WTC11 (cell line): Measurements from ENCODE around the gene USP22. TPM values are rescaled to one million over a fixed set of nuclear protein-coding genes. Genes with fewer than 3 reads are reported as not detected.

Experiments used
- ATAC-seq: fragments of 200-7000 bp; cut with Tn5 transposase; 2 replicates; pipeline ENCODE4 v1.10.0; 2021; ENCODE audit warnings: mild to moderate bottlenecking, moderate library complexity
- CTCF ChIA-PET: fragments of 300-600 bp; sonication (Branson Sonifier 250); formaldehyde crosslinking; loops from one replicate; lab custom pipeline; 2021; ENCODE audit warnings: antibody characterized with exemption; lab: Charles Lee
- POLR2A ChIA-PET: fragments of 350-600 bp; sonication (Branson Sonifier 250); formaldehyde crosslinking; loops from one replicate; lab custom pipeline; 2021; ENCODE audit warnings: antibody characterized with exemption; lab: Charles Lee
- DNase-seq: peaks from one replicate; pipeline ENCODE4 v3.0.0; 2021; ENCODE audit warnings: low spot score
- H3K27ac Mint-ChIP-seq: 2 replicates; pipeline ENCODE4 v1.8.0; 2021; ENCODE audit warnings: mixed read lengths
- H3K27me3 Mint-ChIP-seq: 2 replicates; pipeline ENCODE4 v1.8.0; 2021; ENCODE audit warnings: low read depth, mild to moderate bottlenecking, moderate library complexity, mixed read lengths
- H3K36me3 Mint-ChIP-seq: 2 replicates; pipeline ENCODE4 v1.8.0; 2021; ENCODE audit warnings: mixed read lengths
- H3K4me1 Mint-ChIP-seq: 2 replicates; pipeline ENCODE4 v1.8.0; 2022; ENCODE audit warnings: mixed read lengths
- H3K4me3 Mint-ChIP-seq: 2 replicates; pipeline ENCODE4 v1.8.0; 2021; ENCODE audit warnings: mild to moderate bottlenecking, moderate library complexity, mixed read lengths
- H3K9me3 Mint-ChIP-seq: 2 replicates; pipeline ENCODE4 v1.8.0; 2021; ENCODE audit warnings: mixed read lengths
- EMX1 ChIP-seq: fragments of 250-450 bp; sonication (Bioruptor Pico); IDR thresholded peaks from 2 replicates; pipeline ENCODE4 v1.8.0; 2021; ENCODE audit warnings: mild to moderate bottlenecking
- GRHL2 ChIP-seq: fragments of 250-450 bp; sonication (Bioruptor Pico); IDR thresholded peaks from 2 replicates; pipeline ENCODE4 v1.8.0; 2022; ENCODE audit warnings: mild to moderate bottlenecking, moderate library complexity; ENCODE audit not compliant: insufficient replicate concordance, severe bottlenecking
- HMGA2 ChIP-seq: fragments of 250-450 bp; sonication (Bioruptor Pico); IDR thresholded peaks from 2 replicates; pipeline ENCODE4 v1.4.0; 2021; ENCODE audit warnings: mild to moderate bottlenecking, moderate library complexity
- HMGXB4 ChIP-seq: sonication (generic); formaldehyde crosslinking; IDR thresholded peaks from 2 replicates; pipeline ENCODE4 v1.8.1; 2023; ENCODE audit warnings: mild to moderate bottlenecking, moderate library complexity, missing genetic modification reagents
- KAT7 ChIP-seq: sonication (generic); formaldehyde crosslinking; IDR thresholded peaks from 2 replicates; pipeline ENCODE4 v1.8.1; 2023; ENCODE audit warnings: missing genetic modification reagents, mild to moderate bottlenecking, borderline replicate concordance
- MXD4 ChIP-seq: fragments of 250-450 bp; sonication (Bioruptor Pico); IDR thresholded peaks from 2 replicates; pipeline ENCODE4 v1.8.0; 2021; ENCODE audit warnings: mild to moderate bottlenecking, moderate library complexity, borderline replicate concordance
- MYBL2 ChIP-seq: sonication (generic); formaldehyde crosslinking; IDR thresholded peaks from 2 replicates; pipeline ENCODE4 v1.8.1; 2023; ENCODE audit warnings: mild to moderate bottlenecking, moderate library complexity, missing genetic modification reagents
- SMAD3 ChIP-seq: sonication (generic); formaldehyde crosslinking; IDR thresholded peaks from 2 replicates; pipeline ENCODE4 v1.8.0; 2022; ENCODE audit warnings: missing genetic modification reagents, mild to moderate bottlenecking, borderline replicate concordance
- SMAD4 ChIP-seq: sonication (generic); formaldehyde crosslinking; IDR thresholded peaks from 2 replicates; pipeline ENCODE4 v1.8.0; 2022; ENCODE audit warnings: mild to moderate bottlenecking, missing genetic modification reagents
- TEAD4 ChIP-seq: sonication (generic); formaldehyde crosslinking; IDR thresholded peaks from 2 replicates; pipeline ENCODE4 v1.8.0; 2022; ENCODE audit warnings: mild to moderate bottlenecking, missing genetic modification reagents
- ZNF263 ChIP-seq: sonication (generic); formaldehyde crosslinking; IDR thresholded peaks from 2 replicates; pipeline ENCODE4 v1.8.1; 2022; ENCODE audit warnings: low read depth, mild to moderate bottlenecking, moderate library complexity, missing genetic modification reagents
- ZNF317 ChIP-seq: sonication (generic); formaldehyde crosslinking; IDR thresholded peaks from 2 replicates; pipeline ENCODE4 v1.8.1; 2023; ENCODE audit warnings: low read depth, mild to moderate bottlenecking, moderate library complexity, missing genetic modification reagents, borderline replicate concordance
- total RNA-seq: library from RNA; stranded (reverse); gene quantifications from 3 replicates; pipeline ENCODE4 v1.2.3, GENCODE V29; 2021
- TF ChIP-seq, protein P1 (sequence below): fragments of 250-450 bp; sonication (Bioruptor Pico); IDR thresholded peaks from 2 replicates; pipeline ENCODE4 v1.9.0; 2021; ENCODE audit warnings: mild to moderate bottlenecking
- TF ChIP-seq, protein P2 (sequence below): sonication (generic); formaldehyde crosslinking; IDR thresholded peaks from 2 replicates; pipeline ENCODE4 v1.8.0; 2023; ENCODE audit warnings: mild to moderate bottlenecking, missing genetic modification reagents
- TF ChIP-seq, protein P3 (sequence below): sonication (generic); formaldehyde crosslinking; conservative IDR thresholded peaks from 2 replicates; pipeline ENCODE4 v1.8.1; 2023; ENCODE audit warnings: mild to moderate bottlenecking, low read depth, missing genetic modification reagents, moderate library complexity
- TF ChIP-seq, protein P4 (sequence below): sonication (generic); formaldehyde crosslinking; IDR thresholded peaks from 2 replicates; pipeline ENCODE4 v1.8.0; 2023; ENCODE audit warnings: missing genetic modification reagents, mild to moderate bottlenecking, borderline replicate concordance
- TF ChIP-seq, protein P5 (sequence below): sonication (generic); formaldehyde crosslinking; IDR thresholded peaks from 2 replicates; pipeline ENCODE4 v1.8.1; 2022; ENCODE audit warnings: low read depth, mild to moderate bottlenecking, moderate library complexity, missing genetic modification reagents, borderline replicate concordance

Gene USP22
- total RNA-seq, 1 experiment from 2014 or later = 289 TPM

- ChIA-PET POLR2A (no interaction called here), CTCF (no interaction called here)
- no peak overlapping the region for H3K4me3 Mint-ChIP-seq
- H3K27me3 Mint-ChIP-seq = no peaks in the 10 kb centered on the region
- ATAC-seq = no peak
- TF ChIP-seq, protein P1, sequence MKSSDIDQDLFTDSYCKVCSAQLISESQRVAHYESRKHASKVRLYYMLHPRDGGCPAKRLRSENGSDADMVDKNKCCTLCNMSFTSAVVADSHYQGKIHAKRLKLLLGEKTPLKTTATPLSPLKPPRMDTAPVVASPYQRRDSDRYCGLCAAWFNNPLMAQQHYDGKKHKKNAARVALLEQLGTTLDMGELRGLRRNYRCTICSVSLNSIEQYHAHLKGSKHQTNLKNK (CRISPR knock-in tag) = no peak
- no peak for TF ChIP-seq ZNF263
- TF ChIP-seq, protein P2, sequence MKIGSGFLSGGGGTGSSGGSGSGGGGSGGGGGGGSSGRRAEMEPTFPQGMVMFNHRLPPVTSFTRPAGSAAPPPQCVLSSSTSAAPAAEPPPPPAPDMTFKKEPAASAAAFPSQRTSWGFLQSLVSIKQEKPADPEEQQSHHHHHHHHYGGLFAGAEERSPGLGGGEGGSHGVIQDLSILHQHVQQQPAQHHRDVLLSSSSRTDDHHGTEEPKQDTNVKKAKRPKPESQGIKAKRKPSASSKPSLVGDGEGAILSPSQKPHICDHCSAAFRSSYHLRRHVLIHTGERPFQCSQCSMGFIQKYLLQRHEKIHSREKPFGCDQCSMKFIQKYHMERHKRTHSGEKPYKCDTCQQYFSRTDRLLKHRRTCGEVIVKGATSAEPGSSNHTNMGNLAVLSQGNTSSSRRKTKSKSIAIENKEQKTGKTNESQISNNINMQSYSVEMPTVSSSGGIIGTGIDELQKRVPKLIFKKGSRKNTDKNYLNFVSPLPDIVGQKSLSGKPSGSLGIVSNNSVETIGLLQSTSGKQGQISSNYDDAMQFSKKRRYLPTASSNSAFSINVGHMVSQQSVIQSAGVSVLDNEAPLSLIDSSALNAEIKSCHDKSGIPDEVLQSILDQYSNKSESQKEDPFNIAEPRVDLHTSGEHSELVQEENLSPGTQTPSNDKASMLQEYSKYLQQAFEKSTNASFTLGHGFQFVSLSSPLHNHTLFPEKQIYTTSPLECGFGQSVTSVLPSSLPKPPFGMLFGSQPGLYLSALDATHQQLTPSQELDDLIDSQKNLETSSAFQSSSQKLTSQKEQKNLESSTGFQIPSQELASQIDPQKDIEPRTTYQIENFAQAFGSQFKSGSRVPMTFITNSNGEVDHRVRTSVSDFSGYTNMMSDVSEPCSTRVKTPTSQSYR (CRISPR knock-in tag) = no peak
- no peak for TF ChIP-seq ZNF317 (CRISPR knock-in tag)
- no peak for TF ChIP-seq SMAD4 (CRISPR knock-in tag)
- TF ChIP-seq, protein P3, sequence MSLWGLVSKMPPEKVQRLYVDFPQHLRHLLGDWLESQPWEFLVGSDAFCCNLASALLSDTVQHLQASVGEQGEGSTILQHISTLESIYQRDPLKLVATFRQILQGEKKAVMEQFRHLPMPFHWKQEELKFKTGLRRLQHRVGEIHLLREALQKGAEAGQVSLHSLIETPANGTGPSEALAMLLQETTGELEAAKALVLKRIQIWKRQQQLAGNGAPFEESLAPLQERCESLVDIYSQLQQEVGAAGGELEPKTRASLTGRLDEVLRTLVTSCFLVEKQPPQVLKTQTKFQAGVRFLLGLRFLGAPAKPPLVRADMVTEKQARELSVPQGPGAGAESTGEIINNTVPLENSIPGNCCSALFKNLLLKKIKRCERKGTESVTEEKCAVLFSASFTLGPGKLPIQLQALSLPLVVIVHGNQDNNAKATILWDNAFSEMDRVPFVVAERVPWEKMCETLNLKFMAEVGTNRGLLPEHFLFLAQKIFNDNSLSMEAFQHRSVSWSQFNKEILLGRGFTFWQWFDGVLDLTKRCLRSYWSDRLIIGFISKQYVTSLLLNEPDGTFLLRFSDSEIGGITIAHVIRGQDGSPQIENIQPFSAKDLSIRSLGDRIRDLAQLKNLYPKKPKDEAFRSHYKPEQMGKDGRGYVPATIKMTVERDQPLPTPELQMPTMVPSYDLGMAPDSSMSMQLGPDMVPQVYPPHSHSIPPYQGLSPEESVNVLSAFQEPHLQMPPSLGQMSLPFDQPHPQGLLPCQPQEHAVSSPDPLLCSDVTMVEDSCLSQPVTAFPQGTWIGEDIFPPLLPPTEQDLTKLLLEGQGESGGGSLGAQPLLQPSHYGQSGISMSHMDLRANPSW (CRISPR knock-in tag) = no peak
- TF ChIP-seq KAT7 (CRISPR knock-in tag) = no peak
- no peak for TF ChIP-seq MYBL2 (CRISPR knock-in tag)
- peaks cover 31% of the 10 kb centered on the region for H3K4me1 Mint-ChIP-seq
- H3K36me3 Mint-ChIP-seq = no peaks in the 10 kb centered on the region; the same call in 1 of the 2 replicates
- DNase-seq = no peak
- H3K27ac Mint-ChIP-seq = no peak overlapping the region
- no peaks in the 10 kb centered on the region; the same call in 1 of the 2 replicates for H3K9me3 Mint-ChIP-seq
These were observed 73.7 kb downstream of the USP22 start for GRCh38 chr17:20968913-20969616.

- no peak for ATAC-seq
- Mint-ChIP-seq H3K27me3 (no peaks in the 10 kb centered on the region), H3K4me3 (no peak overlapping the region), H3K36me3 (peaks cover 3% of the 10 kb centered on the region; the same call in 1 of the 2 replicates), H3K4me1 (peaks cover 44% of the 10 kb centered on the region), H3K27ac (no peak overlapping the region), H3K9me3 (no peaks in the 10 kb centered on the region; the same call in 1 of the 2 replicates)
- POLR2A ChIA-PET = no interaction called here
- CTCF ChIA-PET = interaction anchor here (1.2 kb wide), 1 partner anchor 25 kb away, joined by 3 read pairs; no protein-coding TSS in a partner anchor
- DNase-seq = no peak
- no peak for TF ChIP-seq EMX1 (CRISPR knock-in tag)
- no peak for TF ChIP-seq TEAD4 (CRISPR knock-in tag)
- no peak for TF ChIP-seq SMAD3 (CRISPR knock-in tag)
- no peak for TF ChIP-seq HMGXB4 (CRISPR knock-in tag)
- TF ChIP-seq, protein P4, sequence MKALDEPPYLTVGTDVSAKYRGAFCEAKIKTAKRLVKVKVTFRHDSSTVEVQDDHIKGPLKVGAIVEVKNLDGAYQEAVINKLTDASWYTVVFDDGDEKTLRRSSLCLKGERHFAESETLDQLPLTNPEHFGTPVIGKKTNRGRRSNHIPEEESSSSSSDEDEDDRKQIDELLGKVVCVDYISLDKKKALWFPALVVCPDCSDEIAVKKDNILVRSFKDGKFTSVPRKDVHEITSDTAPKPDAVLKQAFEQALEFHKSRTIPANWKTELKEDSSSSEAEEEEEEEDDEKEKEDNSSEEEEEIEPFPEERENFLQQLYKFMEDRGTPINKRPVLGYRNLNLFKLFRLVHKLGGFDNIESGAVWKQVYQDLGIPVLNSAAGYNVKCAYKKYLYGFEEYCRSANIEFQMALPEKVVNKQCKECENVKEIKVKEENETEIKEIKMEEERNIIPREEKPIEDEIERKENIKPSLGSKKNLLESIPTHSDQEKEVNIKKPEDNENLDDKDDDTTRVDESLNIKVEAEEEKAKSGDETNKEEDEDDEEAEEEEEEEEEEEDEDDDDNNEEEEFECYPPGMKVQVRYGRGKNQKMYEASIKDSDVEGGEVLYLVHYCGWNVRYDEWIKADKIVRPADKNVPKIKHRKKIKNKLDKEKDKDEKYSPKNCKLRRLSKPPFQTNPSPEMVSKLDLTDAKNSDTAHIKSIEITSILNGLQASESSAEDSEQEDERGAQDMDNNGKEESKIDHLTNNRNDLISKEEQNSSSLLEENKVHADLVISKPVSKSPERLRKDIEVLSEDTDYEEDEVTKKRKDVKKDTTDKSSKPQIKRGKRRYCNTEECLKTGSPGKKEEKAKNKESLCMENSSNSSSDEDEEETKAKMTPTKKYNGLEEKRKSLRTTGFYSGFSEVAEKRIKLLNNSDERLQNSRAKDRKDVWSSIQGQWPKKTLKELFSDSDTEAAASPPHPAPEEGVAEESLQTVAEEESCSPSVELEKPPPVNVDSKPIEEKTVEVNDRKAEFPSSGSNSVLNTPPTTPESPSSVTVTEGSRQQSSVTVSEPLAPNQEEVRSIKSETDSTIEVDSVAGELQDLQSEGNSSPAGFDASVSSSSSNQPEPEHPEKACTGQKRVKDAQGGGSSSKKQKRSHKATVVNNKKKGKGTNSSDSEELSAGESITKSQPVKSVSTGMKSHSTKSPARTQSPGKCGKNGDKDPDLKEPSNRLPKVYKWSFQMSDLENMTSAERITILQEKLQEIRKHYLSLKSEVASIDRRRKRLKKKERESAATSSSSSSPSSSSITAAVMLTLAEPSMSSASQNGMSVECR (CRISPR knock-in tag) = no peak
- TF ChIP-seq MXD4 (CRISPR knock-in tag) = no peak
- TF ChIP-seq GRHL2 (CRISPR knock-in tag) = no peak
- TF ChIP-seq, protein P5, sequence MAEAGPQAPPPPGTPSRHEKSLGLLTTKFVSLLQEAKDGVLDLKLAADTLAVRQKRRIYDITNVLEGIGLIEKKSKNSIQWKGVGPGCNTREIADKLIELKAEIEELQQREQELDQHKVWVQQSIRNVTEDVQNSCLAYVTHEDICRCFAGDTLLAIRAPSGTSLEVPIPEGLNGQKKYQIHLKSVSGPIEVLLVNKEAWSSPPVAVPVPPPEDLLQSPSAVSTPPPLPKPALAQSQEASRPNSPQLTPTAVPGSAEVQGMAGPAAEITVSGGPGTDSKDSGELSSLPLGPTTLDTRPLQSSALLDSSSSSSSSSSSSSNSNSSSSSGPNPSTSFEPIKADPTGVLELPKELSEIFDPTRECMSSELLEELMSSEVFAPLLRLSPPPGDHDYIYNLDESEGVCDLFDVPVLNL (CRISPR knock-in tag) = no peak
- no peak for TF ChIP-seq KAT7 (CRISPR knock-in tag)
- no peak for TF ChIP-seq HMGA2 (CRISPR knock-in tag)
These were observed 75.0 kb downstream of the USP22 start for GRCh38 chr17:20967776-20968175.
